Astrocyte (in vitro differentiated cells and primary cell): ENCODE measurements around the gene TRIM56. TPM values are rescaled to one million over a fixed set of nuclear protein-coding genes. Genes with fewer than 3 reads are reported as not detected.

Source experiments
- DNase-seq: peaks from one replicate; pipeline ENCODE4 v3.0.0-alpha.2; 2010; ENCODE audit warnings: low read depth
- FAIRE-seq: peaks from 2 replicates; lab custom pipeline; 2011; peaks lifted over from hg19 to GRCh38; lab: Jason Lieb, UNC
- H2AFZ ChIP-seq: 2 replicates; pipeline ENCODE4 v1.6.0; 2012; ENCODE audit warnings: low read depth, low read length, inconsistent platforms
- H3K27ac ChIP-seq: 2 replicates; pipeline ENCODE4 v1.5.1; 2011; ENCODE audit warnings: low read depth, low read length, inconsistent platforms
- H3K27me3 ChIP-seq: 2 replicates; pipeline ENCODE4 v1.6.0; 2011; ENCODE audit warnings: low read length, inconsistent platforms; ENCODE audit not compliant: insufficient read depth
- H3K36me3 ChIP-seq: 2 replicates; pipeline ENCODE4 v1.5.1; 2011; ENCODE audit warnings: low read length, inconsistent platforms; ENCODE audit not compliant: insufficient read depth
- H3K4me1 ChIP-seq: 2 replicates; pipeline ENCODE4 v1.5.1; 2011; ENCODE audit warnings: low read length, inconsistent platforms; ENCODE audit not compliant: insufficient read depth
- H3K4me2 ChIP-seq: 2 replicates; pipeline ENCODE4 v1.6.0; 2012; ENCODE audit warnings: low read length, inconsistent platforms
- H3K4me3 ChIP-seq: 2 replicates; pipeline ENCODE4 v1.5.1; 2011; ENCODE audit warnings: low read depth, mild to moderate bottlenecking, low read length, inconsistent platforms; ENCODE audit not compliant: insufficient read depth
- H3K79me2 ChIP-seq: 2 replicates; pipeline ENCODE4 v1.6.0; 2012; ENCODE audit warnings: mild to moderate bottlenecking, low read length, inconsistent platforms; ENCODE audit not compliant: insufficient read depth
- H3K9ac ChIP-seq: 2 replicates; pipeline ENCODE4 v1.6.0; 2012; ENCODE audit warnings: mild to moderate bottlenecking, low read length, inconsistent platforms
- H3K9me3 ChIP-seq: 2 replicates; pipeline ENCODE4 v1.5.1; 2012; ENCODE audit warnings: low read depth, mild to moderate bottlenecking, low read length, inconsistent platforms; ENCODE audit not compliant: insufficient read depth
- H4K20me1 ChIP-seq: 2 replicates; pipeline ENCODE4 v1.6.0; 2012; ENCODE audit warnings: low read length, inconsistent platforms; ENCODE audit not compliant: insufficient read depth
- H3K27ac Mint-ChIP-seq: one replicate; pipeline ENCODE4 v1.8.0; 2021; ENCODE audit warnings: mild to moderate bottlenecking, mixed read lengths; ENCODE audit not compliant: unreplicated experiment
- H3K27me3 Mint-ChIP-seq: one replicate; pipeline ENCODE4 v1.8.0; 2021; ENCODE audit warnings: low read depth, mixed read lengths; ENCODE audit not compliant: unreplicated experiment
- H3K36me3 Mint-ChIP-seq: one replicate; pipeline ENCODE4 v1.8.0; 2021; ENCODE audit warnings: low read depth, mixed read lengths; ENCODE audit not compliant: unreplicated experiment
- H3K4me1 Mint-ChIP-seq: one replicate; pipeline ENCODE4 v1.8.0; 2021; ENCODE audit warnings: low read depth, mixed read lengths; ENCODE audit not compliant: unreplicated experiment
- H3K4me3 Mint-ChIP-seq: one replicate; pipeline ENCODE4 v1.8.0; 2021; ENCODE audit warnings: mild to moderate bottlenecking, moderate library complexity, mixed read lengths; ENCODE audit not compliant: unreplicated experiment
- H3K9me3 Mint-ChIP-seq: one replicate; pipeline ENCODE4 v1.8.0; 2021; ENCODE audit warnings: mild to moderate bottlenecking, mixed read lengths; ENCODE audit not compliant: unreplicated experiment
- EZH2 ChIP-seq: IDR thresholded peaks from 2 replicates; pipeline ENCODE4 v1.6.1; 2012; ENCODE audit warnings: mild to moderate bottlenecking, low read length, inconsistent platforms; ENCODE audit not compliant: insufficient read depth
- total RNA-seq: library from RNA; stranded (reverse); gene quantifications from 2 replicates; pipeline ENCODE4 v1.2.1, GENCODE V29; 2021
- TF ChIP-seq, protein P1 (sequence below): IDR thresholded peaks from 2 replicates; pipeline ENCODE4 v1.5.1; 2011; ENCODE audit warnings: low read depth, mild to moderate bottlenecking, inconsistent platforms, low read length, moderate library complexity; ENCODE audit not compliant: insufficient read depth

The TRIM56 gene
- total RNA-seq, 1 donor from 2014 or later: 24.2 TPM

DNA sequence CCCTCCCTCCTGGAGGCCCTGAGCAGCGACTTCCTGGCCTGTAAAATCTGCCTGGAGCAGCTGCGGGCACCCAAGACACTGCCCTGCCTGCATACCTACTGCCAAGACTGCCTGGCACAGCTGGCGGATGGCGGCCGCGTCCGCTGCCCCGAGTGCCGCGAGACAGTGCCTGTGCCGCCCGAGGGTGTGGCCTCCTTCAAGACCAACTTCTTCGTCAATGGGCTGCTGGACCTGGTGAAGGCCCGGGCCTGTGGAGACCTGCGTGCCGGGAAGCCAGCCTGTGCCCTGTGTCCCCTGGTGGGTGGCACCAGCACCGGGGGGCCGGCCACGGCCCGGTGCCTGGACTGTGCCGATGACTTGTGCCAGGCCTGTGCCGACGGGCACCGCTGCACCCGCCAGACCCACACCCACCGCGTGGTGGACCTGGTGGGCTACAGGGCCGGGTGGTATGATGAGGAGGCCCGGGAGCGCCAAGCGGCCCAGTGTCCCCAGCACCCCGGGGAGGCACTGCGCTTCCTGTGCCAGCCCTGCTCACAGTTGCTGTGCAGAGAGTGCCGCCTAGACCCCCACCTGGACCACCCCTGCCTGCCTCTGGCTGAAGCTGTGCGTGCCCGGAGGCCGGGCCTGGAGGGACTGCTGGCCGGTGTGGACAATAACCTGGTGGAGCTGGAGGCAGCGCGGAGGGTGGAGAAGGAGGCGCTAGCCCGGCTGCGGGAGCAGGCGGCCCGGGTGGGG is 2.2 kb downstream of the TRIM56 start:
- H3K9me3 Mint-ChIP-seq: no peaks in the 10 kb centered on the region
- H3K4me3 Mint-ChIP-seq: no peak overlapping the region
- Histone ChIP-seq H2AFZ (no peak overlapping the region), H4K20me1 (no peaks in the 10 kb centered on the region), H3K79me2 (peaks cover 41% of the 10 kb centered on the region), H3K36me3 (no peaks in the 10 kb centered on the region), H3K9me3 (no peaks in the 10 kb centered on the region), H3K4me3 (no peak overlapping the region), H3K4me2 (no peak overlapping the region), H3K4me1 (peaks cover 11% of the 10 kb centered on the region), H3K27ac (no peak overlapping the region), H3K27me3 (no peaks in the 10 kb centered on the region), H3K9ac (no peak overlapping the region)
- TF ChIP-seq EZH2: no peak
- TF ChIP-seq, protein P1, sequence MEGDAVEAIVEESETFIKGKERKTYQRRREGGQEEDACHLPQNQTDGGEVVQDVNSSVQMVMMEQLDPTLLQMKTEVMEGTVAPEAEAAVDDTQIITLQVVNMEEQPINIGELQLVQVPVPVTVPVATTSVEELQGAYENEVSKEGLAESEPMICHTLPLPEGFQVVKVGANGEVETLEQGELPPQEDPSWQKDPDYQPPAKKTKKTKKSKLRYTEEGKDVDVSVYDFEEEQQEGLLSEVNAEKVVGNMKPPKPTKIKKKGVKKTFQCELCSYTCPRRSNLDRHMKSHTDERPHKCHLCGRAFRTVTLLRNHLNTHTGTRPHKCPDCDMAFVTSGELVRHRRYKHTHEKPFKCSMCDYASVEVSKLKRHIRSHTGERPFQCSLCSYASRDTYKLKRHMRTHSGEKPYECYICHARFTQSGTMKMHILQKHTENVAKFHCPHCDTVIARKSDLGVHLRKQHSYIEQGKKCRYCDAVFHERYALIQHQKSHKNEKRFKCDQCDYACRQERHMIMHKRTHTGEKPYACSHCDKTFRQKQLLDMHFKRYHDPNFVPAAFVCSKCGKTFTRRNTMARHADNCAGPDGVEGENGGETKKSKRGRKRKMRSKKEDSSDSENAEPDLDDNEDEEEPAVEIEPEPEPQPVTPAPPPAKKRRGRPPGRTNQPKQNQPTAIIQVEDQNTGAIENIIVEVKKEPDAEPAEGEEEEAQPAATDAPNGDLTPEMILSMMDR: no peak
- FAIRE-seq (no peak), DNase-seq (no peak)
- peaks cover 9% of the 10 kb centered on the region for H3K4me1 Mint-ChIP-seq
- H3K36me3 Mint-ChIP-seq: peaks cover 11% of the 10 kb centered on the region
- no peaks in the 10 kb centered on the region for H3K27me3 Mint-ChIP-seq
- no peak overlapping the region for H3K27ac Mint-ChIP-seq

DNA sequence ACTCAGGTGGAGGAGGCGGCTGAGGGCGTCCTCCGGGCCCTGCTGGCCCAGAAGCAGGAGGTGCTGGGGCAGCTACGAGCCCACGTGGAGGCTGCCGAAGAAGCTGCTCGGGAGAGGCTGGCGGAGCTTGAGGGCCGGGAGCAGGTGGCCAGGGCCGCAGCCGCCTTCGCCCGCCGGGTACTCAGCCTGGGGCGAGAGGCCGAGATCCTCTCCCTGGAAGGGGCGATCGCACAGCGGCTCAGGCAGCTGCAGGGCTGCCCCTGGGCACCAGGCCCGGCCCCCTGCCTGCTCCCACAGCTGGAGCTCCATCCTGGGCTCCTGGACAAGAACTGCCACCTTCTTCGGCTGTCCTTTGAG is 2.8 kb downstream of the TRIM56 start:
- H3K4me1 Mint-ChIP-seq: peaks cover 9% of the 10 kb centered on the region
- H3K27me3 Mint-ChIP-seq: no peaks in the 10 kb centered on the region
- H3K4me3 Mint-ChIP-seq: peak overlapping the region; percentile 57
- Histone ChIP-seq H3K4me2 (no peak overlapping the region), H3K36me3 (no peaks in the 10 kb centered on the region), H3K4me3 (no peak overlapping the region), H4K20me1 (no peaks in the 10 kb centered on the region), H3K9ac (no peak overlapping the region), H3K4me1 (peaks cover 11% of the 10 kb centered on the region), H2AFZ (no peak overlapping the region), H3K27me3 (no peaks in the 10 kb centered on the region), H3K9me3 (no peaks in the 10 kb centered on the region), H3K27ac (no peak overlapping the region), H3K79me2 (peaks cover 41% of the 10 kb centered on the region)
- peaks cover 11% of the 10 kb centered on the region for H3K36me3 Mint-ChIP-seq
- no peak for TF ChIP-seq EZH2
- TF ChIP-seq, protein P1: no peak
- no peak for DNase-seq
- no peaks in the 10 kb centered on the region for H3K9me3 Mint-ChIP-seq
- no peak overlapping the region for H3K27ac Mint-ChIP-seq
- FAIRE-seq: no peak

DNA sequence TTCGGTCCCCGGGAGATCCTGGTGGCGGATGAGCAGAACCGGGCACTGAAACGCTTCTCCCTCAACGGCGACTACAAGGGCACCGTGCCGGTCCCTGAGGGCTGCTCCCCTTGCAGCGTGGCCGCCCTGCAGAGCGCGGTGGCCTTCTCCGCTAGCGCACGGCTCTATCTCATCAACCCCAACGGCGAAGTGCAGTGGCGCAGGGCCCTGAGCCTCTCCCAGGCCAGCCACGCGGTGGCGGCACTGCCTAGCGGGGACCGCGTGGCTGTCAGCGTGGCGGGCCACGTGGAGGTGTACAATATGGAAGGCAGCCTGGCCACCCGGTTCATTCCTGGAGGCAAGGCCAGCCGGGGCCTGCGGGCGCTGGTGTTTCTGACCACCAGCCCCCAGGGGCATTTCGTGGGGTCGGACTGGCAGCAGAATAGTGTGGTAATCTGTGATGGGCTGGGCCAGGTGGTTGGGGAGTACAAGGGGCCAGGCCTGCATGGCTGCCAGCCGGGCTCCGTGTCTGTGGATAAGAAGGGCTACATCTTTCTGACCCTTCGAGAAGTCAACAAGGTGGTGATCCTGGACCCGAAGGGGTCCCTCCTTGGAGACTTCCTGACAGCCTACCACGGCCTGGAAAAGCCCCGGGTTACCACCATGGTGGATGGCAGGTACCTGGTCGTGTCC is 3.7 kb downstream of the TRIM56 start:
- H3K36me3 ChIP-seq: no peaks in the 10 kb centered on the region
- peaks cover 41% of the 10 kb centered on the region for H3K79me2 ChIP-seq
- no peaks in the 10 kb centered on the region for H3K9me3 Mint-ChIP-seq
- H3K4me3 ChIP-seq: no peak overlapping the region
- no peak overlapping the region for H3K4me3 Mint-ChIP-seq
- peaks cover 11% of the 10 kb centered on the region for H3K36me3 Mint-ChIP-seq
- H3K9me3 ChIP-seq: no peaks in the 10 kb centered on the region
- DNase-seq: no peak
- H3K9ac ChIP-seq: no peak overlapping the region
- FAIRE-seq: no peak
- H3K4me1 Mint-ChIP-seq: peaks cover 13% of the 10 kb centered on the region
- no peaks in the 10 kb centered on the region for H3K27me3 ChIP-seq
- no peak for TF ChIP-seq EZH2
- TF ChIP-seq, protein P1: no peak
- peaks cover 20% of the 10 kb centered on the region for H3K4me1 ChIP-seq
- no peak overlapping the region for H3K27ac ChIP-seq
- no peaks in the 10 kb centered on the region for H4K20me1 ChIP-seq
- H3K4me2 ChIP-seq: no peak overlapping the region
- H3K27me3 Mint-ChIP-seq: no peaks in the 10 kb centered on the region
- no peak overlapping the region for H3K27ac Mint-ChIP-seq
- H2AFZ ChIP-seq: no peak overlapping the region
